GM18951 (cell line): ENCODE data around the gene DDX50.

Source experiments
- POLR2A ChIP-seq: IDR thresholded peaks from 4 replicates; pipeline ENCODE4 v1.6.1; 2011; ENCODE audit warnings: mild to moderate bottlenecking; ENCODE audit not compliant: insufficient read length, insufficient read depth; ENCODE audit errors: extremely low read depth
- in situ Hi-C: fragments of 300-500 bp; cut with MboI; formaldehyde crosslinking; loops from one replicate; pipeline ENCODE4 v1.12.0; 2022; ENCODE audit warnings: low sequenced_read_pairs, mixed read lengths, inconsistent platforms; ENCODE audit not compliant: unreplicated experiment

DDX50 gene

DNA sequence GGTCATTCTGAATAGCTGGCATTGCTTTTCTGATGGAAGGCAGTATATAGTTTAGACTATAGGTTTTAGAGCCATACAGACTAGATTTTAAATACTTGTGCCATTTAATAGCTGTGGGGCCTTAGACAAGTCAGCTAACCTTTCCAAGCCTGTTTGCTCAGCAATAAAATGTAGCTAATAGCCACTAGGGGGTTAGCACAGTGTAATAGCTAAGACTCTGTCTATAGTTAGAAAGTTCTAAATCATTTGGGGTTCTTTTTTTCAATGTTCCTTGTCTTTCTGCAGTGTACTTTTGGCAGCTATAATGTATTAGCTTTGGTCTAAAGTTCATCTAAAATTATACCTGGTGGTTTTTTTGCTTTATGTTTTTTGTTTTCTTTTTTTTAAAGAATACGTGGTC is 80.0 kb downstream of the DDX50 start:
- in situ Hi-C loops, result loop anchor here (25.0 kb wide), 1 partner anchor 406 kb away; no protein-coding TSS in a partner anchor
- no peak for TF ChIP-seq POLR2A

DNA sequence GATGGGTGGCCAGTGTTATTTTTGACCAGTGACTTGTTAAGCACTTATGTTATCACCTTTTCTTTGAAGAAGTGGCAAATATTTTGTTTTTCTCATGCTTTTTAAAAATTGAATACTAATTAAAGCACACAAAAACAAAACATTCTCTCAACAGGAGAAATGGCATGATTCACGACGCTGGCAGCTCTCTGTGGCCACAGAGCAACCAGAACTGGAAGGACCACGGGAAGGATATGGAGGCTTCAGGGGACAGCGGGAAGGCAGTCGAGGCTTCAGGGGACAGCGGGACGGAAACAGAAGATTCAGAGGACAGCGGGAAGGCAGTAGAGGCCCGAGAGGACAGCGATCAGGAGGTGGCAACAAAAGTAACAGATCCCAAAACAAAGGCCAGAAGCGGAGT is 81.3 kb downstream of the DDX50 start:
- no peak for TF ChIP-seq POLR2A
- in situ Hi-C loops, result loop anchor here (25.0 kb wide), 1 partner anchor 405 kb away; no protein-coding TSS in a partner anchor

- no peak for TF ChIP-seq POLR2A
- in situ Hi-C loops, result loop anchor here (25.0 kb wide), 1 partner anchor 400 kb away; no protein-coding TSS in a partner anchor
Observed at GRCh38 chr10:68987611-68988010, 86.5 kb downstream of the DDX50 start.

DNA sequence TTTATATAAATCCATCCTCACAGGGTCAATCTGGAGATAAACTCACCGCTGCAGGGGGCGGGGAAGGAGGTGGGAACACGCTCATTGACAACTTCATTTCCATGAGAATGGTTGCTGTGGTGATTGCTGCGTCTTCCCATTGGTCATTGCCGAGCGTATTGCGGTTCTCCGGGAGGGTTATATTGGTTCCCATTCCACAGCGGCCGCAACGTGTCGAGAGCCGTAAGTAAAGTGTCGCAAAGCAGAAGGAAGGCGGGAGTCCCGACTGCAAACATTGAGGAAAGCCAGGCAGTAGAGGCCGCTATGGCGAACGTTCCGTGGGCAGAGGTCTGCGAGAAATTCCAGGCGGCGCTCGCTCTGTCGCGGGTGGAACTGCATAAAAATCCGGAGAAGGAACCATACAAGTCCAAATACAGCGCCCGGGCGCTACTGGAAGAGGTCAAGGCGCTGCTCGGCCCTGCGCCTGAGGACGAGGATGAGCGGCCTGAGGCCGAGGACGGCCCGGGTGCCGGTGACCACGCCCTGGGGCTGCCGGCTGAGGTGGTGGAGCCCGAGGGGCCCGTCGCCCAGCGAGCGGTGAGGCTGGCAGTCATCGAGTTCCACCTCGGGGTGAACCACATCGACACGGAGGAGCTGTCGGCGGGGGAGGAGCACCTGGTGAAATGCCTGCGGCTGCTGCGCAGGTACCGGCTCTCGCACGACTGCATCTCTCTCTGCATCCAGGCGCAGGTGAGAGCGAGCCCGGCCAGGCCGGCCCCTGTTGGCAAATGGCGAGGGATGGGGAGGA is 87.6 kb downstream of the DDX50 start, which contains the start of gene KIFBP:
Gene KIFBP, plus strand, starts transcription at position 274 of the 787 bp plus-strand sequence. Its CDS starts 30 bp downstream, at position 304.
- peak; percentile 76 for TF ChIP-seq POLR2A
- in situ Hi-C loops, result loop anchor here (25.0 kb wide), 1 partner anchor 399 kb away; no protein-coding TSS in a partner anchor

DNA sequence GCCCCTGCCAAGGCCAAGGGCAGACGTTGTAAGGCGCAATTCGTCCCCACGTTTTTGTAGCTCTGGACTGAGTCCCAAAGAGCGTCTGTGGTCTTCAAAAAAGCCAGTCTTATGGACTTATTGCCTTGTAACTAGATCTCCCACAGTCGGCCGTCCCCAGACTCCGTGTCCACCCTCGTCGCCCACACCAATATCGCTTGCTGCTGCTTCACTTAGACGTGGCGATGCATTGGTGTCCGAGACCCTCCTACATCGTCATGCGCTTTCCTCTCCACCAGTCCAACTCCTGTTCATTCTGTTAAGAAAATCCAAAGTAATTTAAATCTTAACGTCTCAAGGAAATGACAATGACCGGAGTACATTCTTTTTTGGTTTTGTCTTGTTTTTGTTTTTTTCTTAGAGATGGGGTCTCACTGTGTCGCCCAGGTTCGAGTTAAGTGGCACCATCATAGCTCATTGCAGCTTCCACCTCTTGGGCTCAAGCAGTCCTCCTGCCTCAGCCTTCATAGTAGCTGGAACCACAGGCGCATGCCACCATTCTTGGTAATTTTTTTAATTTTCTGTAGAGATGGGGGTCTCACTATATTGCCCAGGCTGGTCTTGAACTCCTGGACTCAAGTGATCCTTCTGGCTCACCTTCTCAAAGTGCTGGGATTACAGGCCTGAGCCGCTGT is 88.3 kb downstream of the DDX50 start:
- in situ Hi-C loops, result loop anchor here (25.0 kb wide), 1 partner anchor 398 kb away; no protein-coding TSS in a partner anchor
- no peak for TF ChIP-seq POLR2A

GRCh38 chr10:68992636-68993440 is 91.7 kb downstream of the DDX50 start:
- TF ChIP-seq POLR2A, result no peak
- in situ Hi-C loops, result loop anchor here (25.0 kb wide), 1 partner anchor 394 kb away; no protein-coding TSS in a partner anchor
